Calu3 (cell line): Measurements from ENCODE around the gene SERPING1. TPM values are rescaled to one million over a fixed set of nuclear protein-coding genes. Genes with fewer than 3 reads are reported as not detected.

Source experiments
- BruUV-seq: library from RNA; stranded (reverse); fragments of 400-500 nt; replicated peaks from 2 replicates; lab custom pipeline; 2021; lab: Mats Ljungman, UMichigan
- CTCF ChIA-PET: fragments of 300-600 bp; sonication (Branson Sonifier 250); formaldehyde crosslinking; loops from one replicate; lab custom pipeline; 2022; ENCODE audit warnings: antibody characterized with exemption; lab: Charles Lee
- DNase-seq: peaks from one replicate; pipeline ENCODE4 v3.0.0; 2022
- H3K27ac Mint-ChIP-seq: one replicate; pipeline ENCODE4 v1.8.0; 2022; ENCODE audit warnings: mixed read lengths; ENCODE audit not compliant: unreplicated experiment
- H3K27me3 Mint-ChIP-seq: one replicate; pipeline ENCODE4 v1.8.0; 2022; ENCODE audit warnings: mixed read lengths; ENCODE audit not compliant: unreplicated experiment
- H3K36me3 Mint-ChIP-seq: one replicate; pipeline ENCODE4 v1.8.0; 2022; ENCODE audit warnings: mild to moderate bottlenecking, moderate library complexity, mixed read lengths; ENCODE audit not compliant: insufficient read depth, unreplicated experiment
- H3K4me1 Mint-ChIP-seq: one replicate; pipeline ENCODE4 v1.8.0; 2022; ENCODE audit warnings: mild to moderate bottlenecking, low read depth, mixed read lengths; ENCODE audit not compliant: unreplicated experiment
- H3K4me3 Mint-ChIP-seq: one replicate; pipeline ENCODE4 v1.8.0; 2022; ENCODE audit warnings: mild to moderate bottlenecking, low read depth, moderate library complexity, mixed read lengths; ENCODE audit not compliant: unreplicated experiment
- H3K9me3 Mint-ChIP-seq: one replicate; pipeline ENCODE4 v1.8.0; 2022; ENCODE audit warnings: low read depth, mixed read lengths; ENCODE audit not compliant: unreplicated experiment
- CTCF ChIP-seq: fragments of 200-600 bp; IDR thresholded peaks from one replicate; pipeline ENCODE4 v1.8.0; 2022; ENCODE audit warnings: antibody characterized with exemption; ENCODE audit not compliant: unreplicated experiment
- intact Hi-C: fragments of 100-400 bp; cut with micrococcal nuclease; formaldehyde crosslinking; loops from one replicate; pipeline ENCODE4 v1.10.0; 2022; ENCODE audit not compliant: unreplicated experiment
- total RNA-seq: library from RNA; stranded (reverse); gene quantifications from 2 replicates; pipeline ENCODE4 v1.2.3, GENCODE V29; 2022

The SERPING1 gene
- total RNA-seq, 1 experiment from 2014 or later, result 61.8 TPM

GRCh38 chr11:57604296-57605027 is 7.0 kb downstream of the SERPING1 start:
- TF ChIP-seq CTCF, result no peak
- H3K4me1 Mint-ChIP-seq, result peaks cover 6% of the 10 kb centered on the region
- no TSS peak for BruUV-seq
- intact Hi-C loops, result no loop called here
- no peak for DNase-seq
- CTCF ChIA-PET, result interaction anchor here (0.7 to 0.8 kb wide), 2 partner anchors 40 to 259 kb away, joined by 3 read pairs; no protein-coding TSS in a partner anchor
- H3K9me3 Mint-ChIP-seq, result no peaks in the 10 kb centered on the region
- H3K27me3 Mint-ChIP-seq, result no peaks in the 10 kb centered on the region
- no peaks in the 10 kb centered on the region for H3K36me3 Mint-ChIP-seq
- no peak overlapping the region for H3K27ac Mint-ChIP-seq
- no peak overlapping the region for H3K4me3 Mint-ChIP-seq

GRCh38 chr11:57605028-57605420 is 7.5 kb downstream of the SERPING1 start:
- Mint-ChIP-seq H3K9me3 (no peaks in the 10 kb centered on the region), H3K4me3 (no peak overlapping the region), H3K36me3 (no peaks in the 10 kb centered on the region), H3K27ac (no peak overlapping the region), H3K27me3 (no peaks in the 10 kb centered on the region), H3K4me1 (peaks cover under 1% of the 10 kb centered on the region)
- intact Hi-C loops, result no loop called here
- BruUV-seq, result no TSS peak
- CTCF ChIA-PET, result interaction anchor here (0.7 kb wide), 1 partner anchor 259 kb away, joined by 3 read pairs; no protein-coding TSS in a partner anchor
- no peak for DNase-seq
- TF ChIP-seq CTCF, result no peak

- H3K36me3 Mint-ChIP-seq, result no peaks in the 10 kb centered on the region
- H3K27ac Mint-ChIP-seq, result no peak overlapping the region
- H3K9me3 Mint-ChIP-seq, result no peaks in the 10 kb centered on the region
- intact Hi-C loops, result no loop called here
- no peaks in the 10 kb centered on the region for H3K27me3 Mint-ChIP-seq
- BruUV-seq, result no TSS peak
- no peak for TF ChIP-seq CTCF
- DNase-seq, result no peak
- H3K4me3 Mint-ChIP-seq, result no peak overlapping the region
- no peaks in the 10 kb centered on the region for H3K4me1 Mint-ChIP-seq
- CTCF ChIA-PET, result interaction anchor here (1.6 kb wide), 1 partner anchor 31 kb away, joined by 3 read pairs; no protein-coding TSS in a partner anchor
These were observed 12.7 kb downstream of the SERPING1 start for GRCh38 chr11:57610170-57610569.

DNA sequence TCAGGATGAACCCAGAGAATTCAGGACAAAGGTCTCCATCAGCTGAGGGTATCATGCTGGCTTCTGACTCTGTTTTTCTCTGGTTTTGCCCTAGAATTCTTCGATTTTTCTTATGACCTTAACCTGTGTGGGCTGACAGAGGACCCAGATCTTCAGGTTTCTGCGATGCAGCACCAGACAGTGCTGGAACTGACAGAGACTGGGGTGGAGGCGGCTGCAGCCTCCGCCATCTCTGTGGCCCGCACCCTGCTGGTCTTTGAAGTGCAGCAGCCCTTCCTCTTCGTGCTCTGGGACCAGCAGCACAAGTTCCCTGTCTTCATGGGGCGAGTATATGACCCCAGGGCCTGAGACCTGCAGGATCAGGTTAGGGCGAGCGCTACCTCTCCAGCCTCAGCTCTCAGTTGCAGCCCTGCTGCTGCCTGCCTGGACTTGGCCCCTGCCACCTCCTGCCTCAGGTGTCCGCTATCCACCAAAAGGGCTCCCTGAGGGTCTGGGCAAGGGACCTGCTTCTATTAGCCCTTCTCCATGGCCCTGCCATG is 16.8 kb downstream of the SERPING1 start:
- no peaks in the 10 kb centered on the region for H3K27me3 Mint-ChIP-seq
- no peaks in the 10 kb centered on the region for H3K4me1 Mint-ChIP-seq
- intact Hi-C loops, result no loop called here
- no peaks in the 10 kb centered on the region for H3K36me3 Mint-ChIP-seq
- H3K4me3 Mint-ChIP-seq, result no peak overlapping the region
- H3K27ac Mint-ChIP-seq, result no peak overlapping the region
- no peak for TF ChIP-seq CTCF
- CTCF ChIA-PET, result interaction anchor here (0.6 kb wide), 1 partner anchor 17 kb away, joined by 4 read pairs; no protein-coding TSS in a partner anchor
- DNase-seq, result no peak
- BruUV-seq, result TSS peak; percentile 94
- H3K9me3 Mint-ChIP-seq, result no peaks in the 10 kb centered on the region
